Sigmoid colon (tissue), 4 donors: ENCODE data around the gene ENPP1.

Experiments
- CTCF ChIP-seq, 4 experiments: fragments of 450-650 bp in 3 of 4; fragments of 200-600 bp in 1 of 4; IDR thresholded peaks; one replicate each; pipeline ENCODE4 v1.5.1; 2016 to 2019; ENCODE audit warnings: antibody characterized with exemption in 4 of 4, mild to moderate bottlenecking in 3 of 4, moderate library complexity in 2 of 4
- EP300 ChIP-seq, 4 donors: sonication (generic); formaldehyde crosslinking; IDR thresholded peaks; one replicate each; pipeline ENCODE4 v1.6.1; 2017; ENCODE audit warnings: antibody characterized with exemption in 4 of 4
- POLR2A ChIP-seq, 2 donors: fragments of 450-650 bp; IDR thresholded peaks; one replicate each; pipeline ENCODE4 v1.6.1; 2016; ENCODE audit warnings: antibody characterized with exemption in 2 of 2, mild to moderate bottlenecking in 2 of 2, moderate library complexity in 2 of 2
- POLR2AphosphoS5 ChIP-seq, 4 donors: sonication (generic); formaldehyde crosslinking; IDR thresholded peaks; one replicate each; pipeline ENCODE4 v1.6.1; 2017; ENCODE audit warnings: antibody characterized with exemption in 4 of 4

DNA sequence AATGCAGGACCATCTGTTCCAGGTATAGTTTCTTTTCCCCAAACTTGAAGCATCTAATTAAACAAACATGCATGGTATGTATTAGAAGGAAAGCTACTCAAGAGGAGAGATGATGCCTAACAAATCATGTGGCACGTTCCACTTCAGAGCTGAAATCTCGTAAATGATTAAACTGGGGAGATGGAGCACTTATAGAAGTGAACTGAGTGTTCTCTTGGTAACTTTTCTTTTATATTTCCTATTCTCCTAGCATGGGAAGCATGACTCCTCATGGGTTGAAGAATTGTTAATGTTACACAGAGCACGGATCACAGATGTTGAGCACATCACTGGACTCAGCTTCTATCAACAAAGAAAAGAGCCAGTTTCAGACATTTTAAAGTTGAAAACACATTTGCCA, 82.3 kb downstream of the ENPP1 start:
- TF ChIP-seq CTCF (IDR thresholded peaks at IDR 0.05) (no peak), POLR2A (IDR thresholded peaks at IDR 0.05) (no peak), POLR2AphosphoS5 (IDR thresholded peaks at IDR 0.05) (no peak), EP300 (IDR thresholded peaks at IDR 0.05) (no peak)
